IMR-90 (cell line): ENCODE results near the gene OR52A5. TPM values are rescaled to one million over a fixed set of nuclear protein-coding genes. Genes with fewer than 3 reads are reported as not detected.

Source experiments
- ATAC-seq: fragments of 200-7000 bp; cut with Tn5 transposase; 2 replicates; pipeline ENCODE4 v1.9.1; 2020; ENCODE audit warnings: low read depth, mild to moderate bottlenecking, moderate library complexity
- BruUV-seq: library from RNA; stranded (reverse); fragments of 400-500 nt; replicated peaks from 2 replicates; lab custom pipeline; 2021; lab: Mats Ljungman, UMichigan
- CTCF ChIA-PET: fragments of 300-600 bp; formaldehyde crosslinking; extraction: SDS; loops from one replicate; lab custom pipeline; 2021; ENCODE audit warnings: antibody characterized with exemption; lab: Yijun Ruan, JAX
- POLR2A ChIA-PET: fragments of 300-600 bp; sonication (Branson Sonifier 250); formaldehyde crosslinking; loops from one replicate; lab custom pipeline; 2022; ENCODE audit warnings: antibody characterized with exemption; ENCODE audit not compliant: unreplicated experiment; lab: Charles Lee
- DNase-seq: peaks from one replicate; pipeline ENCODE4 v3.0.0; 2013
- H2AFZ ChIP-seq: replicated peaks from 2 replicates; pipeline ENCODE3; 2013; ENCODE audit warnings: low read length, mild to moderate bottlenecking; ENCODE audit not compliant: poor library complexity
- H2AK5ac ChIP-seq: 2 replicates; pipeline ENCODE4 v1.6.1; 2013; ENCODE audit warnings: low read depth, low read length, inconsistent platforms
- H2AK9ac ChIP-seq: replicated peaks from 2 replicates; pipeline ENCODE3; 2013; ENCODE audit warnings: mild to moderate bottlenecking, low read depth, low read length, moderate library complexity; ENCODE audit not compliant: poor library complexity
- H2BK120ac ChIP-seq: 2 replicates; pipeline ENCODE4 v1.6.1; 2013; ENCODE audit warnings: low read depth, low read length, inconsistent platforms
- H2BK15ac ChIP-seq: 3 replicates; pipeline ENCODE4 v1.6.1; 2013; ENCODE audit warnings: low read depth, low read length, inconsistent platforms
- H2BK20ac ChIP-seq: 2 replicates; pipeline ENCODE4 v1.6.1; 2013; ENCODE audit warnings: low read depth, mild to moderate bottlenecking, inconsistent platforms, low read length, moderate library complexity
- H2BK5ac ChIP-seq: 2 replicates; pipeline ENCODE4 v1.6.1; 2013; ENCODE audit warnings: mild to moderate bottlenecking, low read depth, low read length, inconsistent platforms; ENCODE audit not compliant: poor library complexity, severe bottlenecking
- H3K14ac ChIP-seq: replicated peaks from 2 replicates; pipeline ENCODE4 v1.6.1; 2013; ENCODE audit warnings: low read depth, low read length, inconsistent platforms
- H3K18ac ChIP-seq: 2 replicates; pipeline ENCODE4 v1.6.1; 2013; ENCODE audit warnings: low read depth, low read length, control low read depth
- H3K23ac ChIP-seq: 2 replicates; pipeline ENCODE4 v1.6.1; 2013; ENCODE audit warnings: low read depth, low read length, inconsistent platforms
- H3K27ac ChIP-seq: 2 replicates; pipeline ENCODE4 v1.5.1; 2013; ENCODE audit warnings: mild to moderate bottlenecking, control low read depth, low read length; ENCODE audit not compliant: insufficient read depth
- H3K27me3 ChIP-seq: 2 replicates; pipeline ENCODE4 v1.6.1; 2013; ENCODE audit warnings: low read length; ENCODE audit not compliant: control insufficient read depth, insufficient read depth
- H3K36me3 ChIP-seq: 2 replicates; pipeline ENCODE4 v1.6.1; 2013; ENCODE audit warnings: low read length, mixed read lengths; ENCODE audit not compliant: control insufficient read depth, insufficient read depth
- H3K4ac ChIP-seq: 2 replicates; pipeline ENCODE4 v1.6.1; 2013; ENCODE audit warnings: low read depth, low read length, inconsistent platforms
- H3K4me1 ChIP-seq: 2 replicates; pipeline ENCODE4 v1.6.1; 2013; ENCODE audit warnings: low read length, mixed read lengths; ENCODE audit not compliant: control insufficient read depth, insufficient read depth
- H3K4me2 ChIP-seq: 2 replicates; pipeline ENCODE4 v1.6.1; 2013; ENCODE audit warnings: low read depth, mild to moderate bottlenecking, control low read depth, low read length, moderate library complexity
- H3K4me3 ChIP-seq: 2 replicates; pipeline ENCODE4 v1.5.1; 2013; ENCODE audit warnings: low read depth, mild to moderate bottlenecking, control low read depth, low read length, moderate library complexity; ENCODE audit not compliant: insufficient read depth
- H3K56ac ChIP-seq: 2 replicates; pipeline ENCODE4 v1.6.1; 2013; ENCODE audit warnings: low read length, inconsistent platforms; ENCODE audit not compliant: insufficient read depth; ENCODE audit errors: extremely low read depth
- H3K79me1 ChIP-seq, 2 experiments: 2 replicates each; pipeline ENCODE4 v1.6.1; 2013; ENCODE audit warnings: low read length in 2 of 2, inconsistent platforms in 1 of 2, low read depth in 1 of 2
- H3K9ac ChIP-seq: 2 replicates; pipeline ENCODE4 v1.6.1; 2013; ENCODE audit warnings: low read depth, low read length, control low read depth
- H3K9me1 ChIP-seq: 2 replicates; pipeline ENCODE4 v1.6.1; 2013; ENCODE audit warnings: low read length, inconsistent platforms; ENCODE audit not compliant: insufficient read depth
- H3K9me3 ChIP-seq: 2 replicates; pipeline ENCODE4 v1.6.1; 2013; ENCODE audit warnings: low read length; ENCODE audit not compliant: control insufficient read depth, insufficient read depth
- H4K20me1 ChIP-seq: 2 replicates; pipeline ENCODE4 v1.6.1; 2013; ENCODE audit warnings: low read length, inconsistent platforms; ENCODE audit not compliant: insufficient read depth
- H4K5ac ChIP-seq: 2 replicates; pipeline ENCODE4 v1.6.1; 2013; ENCODE audit warnings: mild to moderate bottlenecking, low read depth, low read length, control low read depth
- H4K8ac ChIP-seq, 2 experiments: 2 replicates each; pipeline ENCODE4 v1.6.1; 2013; ENCODE audit warnings: low read depth in 2 of 2, low read length in 2 of 2, control low read depth in 1 of 2, inconsistent platforms in 1 of 2
- H4K91ac ChIP-seq: 2 replicates; pipeline ENCODE4 v1.6.1; 2013; ENCODE audit warnings: low read depth, low read length, inconsistent platforms; ENCODE audit not compliant: insufficient read depth
- MAFK ChIP-seq: IDR thresholded peaks from 2 replicates; pipeline ENCODE4 v1.6.1; 2012; ENCODE audit warnings: low read depth, low read length, improper control_type of control experiment
- MXI1 ChIP-seq: IDR thresholded peaks from 2 replicates; pipeline ENCODE4 v1.6.1; 2012; ENCODE audit warnings: low read depth, mild to moderate bottlenecking, low read length, moderate library complexity, borderline replicate concordance
- WGBS, 2 experiments: methylation state at CpG; one replicate each; pipeline versions ENCODE4 v1.1.5 to v1.1.7; 2013; ENCODE audit warnings: missing lambda C conversion rate in 2 of 2; ENCODE audit not compliant: insufficient read length in 1 of 2; ENCODE audit errors: extremely low coverage in 2 of 2; 5-methylcytosine and 5-hydroxymethylcytosine counted together
- dilution Hi-C: fragments of 300-500 bp; cut with HindIII; formaldehyde crosslinking; loops from one replicate; pipeline ENCODE4 v1.14.3; 2018; ENCODE audit warnings: low sequenced_read_pairs; ENCODE audit not compliant: unreplicated experiment
- in situ Hi-C: fragments of 300-500 bp; cut with MboI; formaldehyde crosslinking; loops from 3 replicates; pipeline ENCODE4 v1.14.3; 2019; ENCODE audit warnings: low sequenced_read_pairs, inconsistent platforms, mixed read lengths
- intact Hi-C: fragments of 100-400 bp; cut with micrococcal nuclease; formaldehyde crosslinking; loops from 2 replicates; pipeline ENCODE4 v1.10.0; 2022
- polyA plus RNA-seq, 3 experiments: library from polyadenylated mRNA; depleted of rRNA; stranded (reverse); fragments of >200 nt; gene quantifications; 2 replicates each; pipeline ENCODE4 v1.2.3, GENCODE V29; 2012; ENCODE audit warnings: low replicate concordance in 1 of 3
- total RNA-seq: library from RNA; depleted of rRNA; stranded (reverse); fragments of >200 nt; gene quantifications from 2 replicates; pipeline ENCODE4 v1.2.3, GENCODE V29; 2012; rRNA removed

The OR52A5 gene
- total and polyA plus RNA-seq, 2 of the 4 experiments (the other 2 are of a cell fraction): not detected

DNA sequence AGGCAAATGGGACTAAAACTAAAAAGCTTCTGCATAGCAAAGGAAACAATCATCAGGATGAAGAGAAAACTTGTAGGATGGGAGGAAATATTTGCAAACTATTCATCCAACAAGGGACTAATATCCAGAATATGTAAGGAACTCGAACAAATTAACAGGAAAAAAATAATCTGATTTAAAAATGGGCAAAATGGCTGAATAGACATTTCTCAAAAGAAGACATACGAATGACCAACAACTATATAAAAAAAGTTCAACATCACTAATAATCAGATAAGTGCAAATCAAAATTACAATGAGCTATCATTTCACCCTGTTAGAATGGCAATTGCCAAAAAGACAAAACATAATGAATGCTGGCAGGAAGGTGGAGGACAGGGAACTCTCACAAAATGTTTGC is 56.8 kb downstream of the OR52A5 start:
- Histone ChIP-seq H3K4me2 (no peak overlapping the region), H3K27ac (no peak overlapping the region), H3K4me1 (no peaks in the 10 kb centered on the region), H4K8ac (no peak overlapping the region), H4K20me1 (no peaks in the 10 kb centered on the region), H3K14ac (no peak overlapping the region), H3K4ac (no peak overlapping the region), H2AK9ac (no peak overlapping the region), H2BK120ac (no peak overlapping the region), H2BK5ac (no peak overlapping the region), H2AFZ (no peak overlapping the region), H3K18ac (no peak overlapping the region), H3K56ac (no peak overlapping the region), H3K9me3 (no peaks in the 10 kb centered on the region), H3K23ac (no peak overlapping the region), H4K91ac (no peak overlapping the region), H3K79me1 (no peaks in the 10 kb centered on the region), H3K9me1 (no peaks in the 10 kb centered on the region), H3K27me3 (no peaks in the 10 kb centered on the region), H3K4me3 (no peak overlapping the region), H2AK5ac (no peak overlapping the region), H2BK20ac (no peak overlapping the region), H3K36me3 (no peaks in the 10 kb centered on the region), H2BK15ac (no peak overlapping the region), H4K5ac (no peak overlapping the region), H3K9ac (no peak overlapping the region)
- in situ Hi-C loops (no loop called here), dilution Hi-C loops (no loop called here), intact Hi-C loops (no loop called here)
- TF ChIP-seq MAFK (peak; percentile 21; the same call in 1 of the 2 replicates), MXI1 (no peak)
- ChIA-PET POLR2A (no interaction called here), CTCF (interaction anchor here (1.4 kb wide), 1 partner anchor 12 kb away, joined by 3 read pairs; no protein-coding TSS in a partner anchor)
- BruUV-seq: no TSS peak
- no CpG with 5 or more reads among the region's 2 CpGs for WGBS, 2 experiments
- ATAC-seq (no peak), DNase-seq (no peak)

Other genes with a start within 250 kb of the OR52A5 start
- gene OR51A7, start 234.6 kb downstream of the OR52A5 start, total RNA-seq: not detected in 2 replicates
- gene OR51A7, start 234.6 kb downstream of the OR52A5 start, polyA plus RNA-seq (2012; rRNA removed): not detected in 2 replicates
- gene OR51G2, start 219.0 kb downstream of the OR52A5 start, total RNA-seq: not detected in 2 replicates
- not detected in 2 replicates for gene OR51G2, start 219.0 kb downstream of the OR52A5 start, polyA plus RNA-seq (2012; rRNA removed)
- not detected in 2 replicates for gene OR51G1, start 214.0 kb downstream of the OR52A5 start, total RNA-seq
- not detected in 2 replicates for gene OR51G1, start 214.0 kb downstream of the OR52A5 start, polyA plus RNA-seq (2012; rRNA removed)
- not detected in 2 replicates for gene OR51A4, start 190.8 kb downstream of the OR52A5 start, total RNA-seq
- not detected in 2 replicates for gene OR51A4, start 190.8 kb downstream of the OR52A5 start, polyA plus RNA-seq (2012; rRNA removed)
- not detected in 2 replicates for gene OR51A2, start 182.6 kb downstream of the OR52A5 start, total RNA-seq
- not detected in 2 replicates for gene OR51A2, start 182.6 kb downstream of the OR52A5 start, polyA plus RNA-seq (2012; rRNA removed)
- gene OR51L1, start 143.5 kb downstream of the OR52A5 start, total RNA-seq: not detected in 2 replicates
- not detected in 2 replicates for gene OR51L1, start 143.5 kb downstream of the OR52A5 start, polyA plus RNA-seq (2012; rRNA removed)
- gene OR52J3, start 91.8 kb downstream of the OR52A5 start, total RNA-seq: not detected in 2 replicates
- gene OR52J3, start 91.8 kb downstream of the OR52A5 start, polyA plus RNA-seq (2012; rRNA removed): not detected in 2 replicates
- gene OR52E2, start 78.7 kb downstream of the OR52A5 start, total RNA-seq: not detected in 2 replicates
- gene OR52E2, start 78.7 kb downstream of the OR52A5 start, polyA plus RNA-seq (2012; rRNA removed): not detected in 2 replicates
- not detected in 2 replicates for gene OR52E1, start 68.8 kb downstream of the OR52A5 start, total RNA-seq
- gene OR52E1, start 68.8 kb downstream of the OR52A5 start, polyA plus RNA-seq (2012; rRNA removed): not detected in 2 replicates
- not detected in 2 replicates for gene OR52A1, start 16.4 kb upstream of the OR52A5 start, total RNA-seq
- gene OR52A1, start 16.4 kb upstream of the OR52A5 start, polyA plus RNA-seq (2012; rRNA removed): not detected in 2 replicates
- gene OR51V1, start 62.3 kb upstream of the OR52A5 start, total RNA-seq: not detected in 2 replicates
- gene OR51V1, start 62.3 kb upstream of the OR52A5 start, polyA plus RNA-seq (2012; rRNA removed): not detected in 2 replicates
- not detected in 2 replicates for gene HBB, start 88.7 kb upstream of the OR52A5 start, total RNA-seq
- gene HBB, start 88.7 kb upstream of the OR52A5 start, polyA plus RNA-seq (2012; rRNA removed): 0.24 TPM in 1 of 2 replicates, not detected in the other
- gene HBD, start 96.1 kb upstream of the OR52A5 start, total RNA-seq: 3.1 and 6.3 TPM in 2 replicates
- 10.7 and 12.0 TPM in 2 replicates for gene HBD, start 96.1 kb upstream of the OR52A5 start, polyA plus RNA-seq (2012; rRNA removed)
- not detected in 2 replicates for gene HBG1, start 111.5 kb upstream of the OR52A5 start, total RNA-seq
- not detected in 2 replicates for gene HBG1, start 111.5 kb upstream of the OR52A5 start, polyA plus RNA-seq (2012; rRNA removed)
- 0.54 TPM in 1 of 2 replicates, not detected in the other for gene HBG2, start 116.4 kb upstream of the OR52A5 start, total RNA-seq
- gene HBG2, start 116.4 kb upstream of the OR52A5 start, polyA plus RNA-seq (2012; rRNA removed): 1.7 TPM in 1 of 2 replicates, not detected in the other
- gene HBE1, start 131.6 kb upstream of the OR52A5 start, total RNA-seq: 1.4 and 3.2 TPM in 2 replicates
- gene HBE1, start 131.6 kb upstream of the OR52A5 start, polyA plus RNA-seq (2012; rRNA removed): 7.7 and 12.7 TPM in 2 replicates
- gene OR51B4, start 163.6 kb upstream of the OR52A5 start, total RNA-seq: not detected in 2 replicates
- gene OR51B4, start 163.6 kb upstream of the OR52A5 start, polyA plus RNA-seq (2012; rRNA removed): 0.11 TPM in 1 of 2 replicates, not detected in the other
- not detected in 2 replicates for gene OR51B2, start 185.9 kb upstream of the OR52A5 start, total RNA-seq
- gene OR51B2, start 185.9 kb upstream of the OR52A5 start, polyA plus RNA-seq (2012; rRNA removed): not detected in 2 replicates
- 0.54 and 0.56 TPM in 2 replicates for gene OR51B5, start 205.2 kb upstream of the OR52A5 start, total RNA-seq
- 0.09 and 0.29 TPM in 2 replicates for gene OR51B5, start 205.2 kb upstream of the OR52A5 start, polyA plus RNA-seq (2012; rRNA removed)
- gene OR51B6, start 213.2 kb upstream of the OR52A5 start, total RNA-seq: not detected in 2 replicates
- not detected in 2 replicates for gene OR51B6, start 213.2 kb upstream of the OR52A5 start, polyA plus RNA-seq (2012; rRNA removed)
- gene OR51M1, start 245.5 kb upstream of the OR52A5 start, total RNA-seq: 0.54 and 0.56 TPM in 2 replicates
- 0.67 and 0.87 TPM in 2 replicates for gene OR51M1, start 245.5 kb upstream of the OR52A5 start, polyA plus RNA-seq (2012; rRNA removed)